Esophagus muscularis mucosa (tissue), 4 donors: ENCODE measurements around the gene MYO1B.

Source experiments
- EP300 ChIP-seq: sonication (generic); formaldehyde crosslinking; IDR thresholded peaks from one replicate; pipeline ENCODE4 v1.6.1; 2017; ENCODE audit warnings: antibody characterized with exemption
- POLR2A ChIP-seq: fragments of 450-650 bp; IDR thresholded peaks from one replicate; pipeline ENCODE4 v1.6.1; 2017; ENCODE audit warnings: antibody characterized with exemption, moderate library complexity, mild to moderate bottlenecking, low read depth
- TF ChIP-seq, protein P1 (sequence below), 3 experiments: fragments of 200-600 bp in 2 of 3; fragments of 450-650 bp in 1 of 3; sonication (generic) in 2 of 3; IDR thresholded peaks; one replicate each; pipeline ENCODE4 v1.5.1; 2017 to 2019; ENCODE audit warnings: antibody characterized with exemption in 3 of 3, mild to moderate bottlenecking in 2 of 3, moderate library complexity in 1 of 3

DNA sequence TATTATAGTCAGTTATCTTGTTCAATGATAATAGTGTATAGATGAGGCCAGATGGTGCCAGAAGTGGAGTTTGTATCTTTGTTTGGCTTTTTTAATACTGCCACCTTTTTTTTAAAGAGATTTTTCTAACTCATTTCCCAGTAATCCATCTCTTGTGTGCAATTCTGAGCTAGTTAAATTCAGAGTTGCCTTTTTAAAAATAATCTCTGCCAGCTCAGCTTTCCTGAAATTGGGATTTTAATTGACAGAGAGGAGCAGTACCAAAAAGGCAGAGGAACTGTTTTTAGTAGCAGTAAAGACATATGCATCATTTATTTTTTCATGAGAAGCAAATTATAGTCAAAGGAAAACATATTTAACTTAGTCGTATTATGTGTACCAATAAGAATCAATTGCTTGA, 185.3 kb downstream of the MYO1B start:
- no peak for TF ChIP-seq EP300
- no peak for TF ChIP-seq POLR2A
- TF ChIP-seq, protein P1, sequence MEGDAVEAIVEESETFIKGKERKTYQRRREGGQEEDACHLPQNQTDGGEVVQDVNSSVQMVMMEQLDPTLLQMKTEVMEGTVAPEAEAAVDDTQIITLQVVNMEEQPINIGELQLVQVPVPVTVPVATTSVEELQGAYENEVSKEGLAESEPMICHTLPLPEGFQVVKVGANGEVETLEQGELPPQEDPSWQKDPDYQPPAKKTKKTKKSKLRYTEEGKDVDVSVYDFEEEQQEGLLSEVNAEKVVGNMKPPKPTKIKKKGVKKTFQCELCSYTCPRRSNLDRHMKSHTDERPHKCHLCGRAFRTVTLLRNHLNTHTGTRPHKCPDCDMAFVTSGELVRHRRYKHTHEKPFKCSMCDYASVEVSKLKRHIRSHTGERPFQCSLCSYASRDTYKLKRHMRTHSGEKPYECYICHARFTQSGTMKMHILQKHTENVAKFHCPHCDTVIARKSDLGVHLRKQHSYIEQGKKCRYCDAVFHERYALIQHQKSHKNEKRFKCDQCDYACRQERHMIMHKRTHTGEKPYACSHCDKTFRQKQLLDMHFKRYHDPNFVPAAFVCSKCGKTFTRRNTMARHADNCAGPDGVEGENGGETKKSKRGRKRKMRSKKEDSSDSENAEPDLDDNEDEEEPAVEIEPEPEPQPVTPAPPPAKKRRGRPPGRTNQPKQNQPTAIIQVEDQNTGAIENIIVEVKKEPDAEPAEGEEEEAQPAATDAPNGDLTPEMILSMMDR (IDR thresholded peaks at IDR 0.05), result no peak
